GM12864 (cell line): ENCODE results near the gene CDCP1.

Experiments
- DNase-seq: peaks from one replicate; pipeline ENCODE4 v3.0.0-alpha.2; 2011; ENCODE audit warnings: low read depth
- H3K4me3 ChIP-seq: 2 replicates; pipeline ENCODE4 v1.5.1; 2011; ENCODE audit warnings: mild to moderate bottlenecking, low read depth, low read length, control low read depth
- CTCF ChIP-seq: IDR thresholded peaks from 2 replicates; pipeline ENCODE4 v1.5.1; 2011; ENCODE audit warnings: low read depth, mild to moderate bottlenecking, moderate library complexity, low read length, control low read depth, inconsistent platforms; ENCODE audit errors: missing control alignments

Gene CDCP1

DNA sequence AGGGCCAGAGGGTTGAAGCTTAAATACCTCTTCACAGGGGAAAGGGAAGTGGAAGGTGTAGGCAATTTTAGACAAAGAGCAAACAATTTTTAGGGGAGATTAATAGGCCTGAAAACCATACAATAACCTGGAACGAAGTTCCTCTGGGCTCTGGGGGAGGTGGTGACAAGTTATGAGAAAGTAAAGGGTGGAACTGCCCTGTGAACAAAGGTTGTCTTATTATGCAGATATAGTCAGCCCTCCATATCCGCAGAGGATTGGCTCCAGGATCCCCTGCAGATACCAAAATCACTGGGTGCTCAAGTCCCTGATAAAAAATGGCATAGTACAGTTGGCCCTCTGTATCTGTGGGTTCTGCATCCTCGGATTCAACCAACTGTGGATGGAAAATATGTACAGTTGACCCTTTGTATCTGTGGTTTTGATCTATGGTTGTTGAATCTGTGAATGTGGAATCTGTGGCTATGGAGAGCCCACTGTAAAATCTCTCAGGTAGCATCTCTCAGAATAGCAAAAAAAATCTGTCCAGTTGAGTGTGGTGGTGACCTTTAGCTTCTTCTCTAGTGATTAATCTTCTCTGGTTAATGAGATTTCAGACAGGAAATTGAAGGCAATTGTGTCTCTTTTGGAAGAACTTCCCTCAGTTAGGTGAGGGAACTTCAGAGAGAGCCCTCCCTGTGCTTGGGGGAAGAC is 79.9 kb downstream of the CDCP1 start:
- no peak for DNase-seq
- TF ChIP-seq CTCF = no peak
- H3K4me3 ChIP-seq = no peak overlapping the region

DNA sequence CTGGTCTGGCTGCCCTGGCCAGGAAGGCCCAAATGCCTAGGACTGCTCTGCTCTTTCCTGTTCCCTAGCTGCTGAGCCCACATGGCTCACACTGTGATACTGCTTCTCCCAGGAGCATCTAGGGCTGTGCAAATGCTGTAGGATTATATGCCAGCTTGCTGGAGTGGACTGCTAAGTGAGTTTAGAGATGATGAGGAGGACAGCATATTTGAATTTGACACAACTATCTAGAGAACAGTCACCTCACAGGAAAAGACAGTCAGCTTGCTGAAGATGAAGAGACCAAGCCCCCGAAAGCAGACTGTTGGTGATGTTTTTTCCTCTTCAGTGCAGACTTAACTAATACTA is 80.8 kb downstream of the CDCP1 start:
- no peak for DNase-seq
- TF ChIP-seq CTCF = no peak

GRCh38 chr3:45064512-45065372 is 81.4 kb downstream of the CDCP1 start:
- no peak overlapping the region for H3K4me3 ChIP-seq
- no peak for TF ChIP-seq CTCF
- no peak for DNase-seq

More for the DNA sequence above, 80.8 kb downstream of the CDCP1 start:
- H3K4me3 ChIP-seq = no peak overlapping the region

GRCh38 chr3:45062697-45063070 is 83.5 kb downstream of the CDCP1 start:
- TF ChIP-seq CTCF = no peak
- no peak overlapping the region for H3K4me3 ChIP-seq
- DNase-seq = no peak

DNA sequence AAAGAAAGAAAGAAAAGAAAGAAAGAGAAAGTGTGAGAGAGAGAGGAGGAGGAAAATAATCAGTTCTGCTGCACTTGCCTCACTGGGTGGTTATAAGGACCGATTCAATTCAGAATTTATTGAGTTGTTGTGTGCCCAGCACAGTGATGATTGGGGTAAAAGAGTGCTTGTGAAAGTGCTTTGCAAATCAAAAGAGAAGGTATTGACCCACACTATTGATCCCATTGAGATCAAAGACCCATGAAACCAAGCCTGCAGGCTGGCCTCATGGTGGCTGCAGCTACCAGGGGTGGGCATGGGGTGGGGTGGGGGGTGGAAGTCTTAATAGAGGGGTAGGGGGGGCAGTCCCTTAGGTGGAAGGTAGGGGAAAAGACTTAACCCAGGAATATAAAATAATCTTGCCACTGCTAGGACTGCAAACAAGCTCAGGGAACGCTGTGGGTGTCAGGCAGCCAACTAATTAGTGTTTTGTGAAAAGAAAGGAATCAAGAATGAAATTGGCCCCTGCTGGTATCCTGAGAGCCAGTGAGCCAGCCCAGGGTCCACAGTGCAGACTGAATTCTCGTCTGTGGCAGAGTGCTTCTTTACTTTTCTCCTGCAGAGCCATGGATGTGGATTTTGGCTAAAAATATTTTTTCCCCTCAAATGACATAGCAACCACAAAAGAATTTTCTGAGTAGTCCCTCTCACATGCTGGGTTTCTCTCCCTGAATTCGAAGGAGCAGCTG is 85.8 kb downstream of the CDCP1 start:
- no peak for TF ChIP-seq CTCF
- no peak for DNase-seq
- H3K4me3 ChIP-seq = no peak overlapping the region

- DNase-seq = no peak
- H3K4me3 ChIP-seq = no peak overlapping the region
- no peak for TF ChIP-seq CTCF
Measured at GRCh38 chr3:45059132-45059531, 87.0 kb downstream of the CDCP1 start.
